ENCODE results near the gene NOC2L. TPM values are rescaled to one million over a fixed set of nuclear protein-coding genes. Genes with fewer than 3 reads are reported as not detected.

NOC2L gene
- total RNA-seq, 1 experiment from 2014 or later = 130 TPM

DNA sequence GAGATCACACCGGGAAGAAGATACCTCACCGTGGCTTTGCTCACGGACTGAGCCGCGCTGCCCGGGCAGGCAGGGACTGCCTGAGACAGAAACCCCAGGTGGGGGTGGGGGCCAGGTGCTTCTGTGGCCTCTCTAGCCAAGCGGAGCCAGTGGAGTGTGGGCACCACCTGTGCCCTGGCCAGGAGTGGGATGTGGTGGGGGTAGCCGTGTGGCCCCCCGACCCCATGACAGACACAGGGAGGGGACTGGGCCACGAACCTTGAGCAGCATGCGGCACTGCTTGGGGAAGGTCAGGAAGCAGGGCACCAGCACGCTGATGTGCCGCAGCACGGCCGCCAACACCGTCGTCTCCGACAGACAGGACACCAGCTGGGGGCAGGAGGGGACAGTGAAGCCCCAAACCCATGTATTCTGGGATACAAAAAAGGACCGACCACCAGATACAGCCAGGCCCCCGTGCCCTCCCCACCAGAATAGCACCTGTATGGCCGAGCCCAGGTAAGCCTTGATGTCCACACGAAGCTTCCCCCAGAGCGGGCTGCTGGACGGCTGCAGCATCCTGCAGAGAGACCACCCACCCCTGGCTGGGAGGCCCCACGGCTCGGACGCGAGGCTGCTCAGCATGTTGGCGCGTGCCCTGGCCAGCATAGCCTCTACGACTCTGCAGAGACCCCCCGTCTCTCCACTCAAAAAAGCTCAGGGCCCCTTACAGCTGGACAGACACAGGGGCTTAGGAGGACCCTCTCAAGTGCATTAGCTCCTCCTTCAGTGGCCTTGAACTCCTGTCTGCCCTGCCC is 5.3 kb downstream of the NOC2L start:
- Histone ChIP-seq H3K9me3 (ENCODE audit: control insufficient read depth, low read depth, low read length) (no peaks in the 10 kb centered on the region), H2BK20ac (ENCODE audit: low read depth, low read length, poor library complexity, severe bottlenecking) (no peak overlapping the region), H4K5ac (ENCODE audit: insufficient read length, low read depth, low read length) (no peak overlapping the region), H4K91ac (ENCODE audit: insufficient read length, low read depth, low read length) (no peak overlapping the region), H3K23me2 (ENCODE audit: insufficient read length, low read depth, low read length, poor library complexity, severe bottlenecking) (no peaks in the 10 kb centered on the region), H4K20me1 (ENCODE audit: control insufficient read depth, insufficient read depth, insufficient read length) (no peaks in the 10 kb centered on the region), H2BK5ac (ENCODE audit: insufficient read length, low read length) (no peak overlapping the region), H3K79me1 (ENCODE audit: insufficient read depth, low read depth, low read length, poor library complexity, severe bottlenecking) (peaks cover 2% of the 10 kb centered on the region), H2BK12ac (ENCODE audit: insufficient read length, low read depth, low read length) (no peak overlapping the region), H2AFZ (ENCODE audit: low read length) (no peak overlapping the region), H2BK120ac (ENCODE audit: low read depth, low read length, poor library complexity, severe bottlenecking) (no peak overlapping the region), H3K9ac (ENCODE audit: extremely low read depth, insufficient read length, low read length) (no peak overlapping the region), H3K27me3 (ENCODE audit: insufficient read depth, low read length) (no peaks in the 10 kb centered on the region), H4K8ac (replicated peaks; ENCODE audit: insufficient read length, low read depth, low read length) (no peak overlapping the region), H3K4me1 (ENCODE audit: insufficient read depth, low read length) (no peaks in the 10 kb centered on the region), H3T11ph (ENCODE audit: low read length) (no peak overlapping the region), H3K79me2 (ENCODE audit: insufficient read depth, low read length) (peaks cover 3% of the 10 kb centered on the region; the same call in 1 of the 2 replicates), H3K23ac (ENCODE audit: insufficient read length, low read depth, low read length) (no peak overlapping the region), H3K14ac (ENCODE audit: insufficient read depth, low read length) (no peak overlapping the region), H3K56ac (ENCODE audit: insufficient read length, low read depth, low read length) (no peak overlapping the region), H2BK15ac (ENCODE audit: low read depth, low read length) (no peak overlapping the region), H3K27ac (ENCODE audit: insufficient read length, low read depth, low read length) (no peak overlapping the region), H3K18ac (ENCODE audit: insufficient read length, low read depth, low read length) (no peak overlapping the region), H2AK5ac (ENCODE audit: insufficient read length, low read length) (no peak overlapping the region), H3K4me2 (ENCODE audit: insufficient read depth, insufficient read length, low read length) (no peak overlapping the region), H3K4ac (ENCODE audit: low read depth, low read length) (no peak overlapping the region)
- peaks cover 38 to 83% (median 70%) of the 10 kb centered on the region in 3 experiments; a peak in 6 of 7 replicates for H3K36me3 Mint-ChIP-seq (ENCODE audit: insufficient read depth in 1 of 3, low read depth in 3 of 3)
- TF ChIP-seq, protein P1, sequence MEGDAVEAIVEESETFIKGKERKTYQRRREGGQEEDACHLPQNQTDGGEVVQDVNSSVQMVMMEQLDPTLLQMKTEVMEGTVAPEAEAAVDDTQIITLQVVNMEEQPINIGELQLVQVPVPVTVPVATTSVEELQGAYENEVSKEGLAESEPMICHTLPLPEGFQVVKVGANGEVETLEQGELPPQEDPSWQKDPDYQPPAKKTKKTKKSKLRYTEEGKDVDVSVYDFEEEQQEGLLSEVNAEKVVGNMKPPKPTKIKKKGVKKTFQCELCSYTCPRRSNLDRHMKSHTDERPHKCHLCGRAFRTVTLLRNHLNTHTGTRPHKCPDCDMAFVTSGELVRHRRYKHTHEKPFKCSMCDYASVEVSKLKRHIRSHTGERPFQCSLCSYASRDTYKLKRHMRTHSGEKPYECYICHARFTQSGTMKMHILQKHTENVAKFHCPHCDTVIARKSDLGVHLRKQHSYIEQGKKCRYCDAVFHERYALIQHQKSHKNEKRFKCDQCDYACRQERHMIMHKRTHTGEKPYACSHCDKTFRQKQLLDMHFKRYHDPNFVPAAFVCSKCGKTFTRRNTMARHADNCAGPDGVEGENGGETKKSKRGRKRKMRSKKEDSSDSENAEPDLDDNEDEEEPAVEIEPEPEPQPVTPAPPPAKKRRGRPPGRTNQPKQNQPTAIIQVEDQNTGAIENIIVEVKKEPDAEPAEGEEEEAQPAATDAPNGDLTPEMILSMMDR (conservative IDR thresholded peaks at IDR 0.05) = no peak
- H3K27me3 Mint-ChIP-seq (ENCODE audit: low read depth) = no peaks in the 10 kb centered on the region
- no peak for DNase-seq
- no peak overlapping the region for H3K27ac Mint-ChIP-seq
- peaks cover 7 to 16% of the 10 kb centered on the region in 2 experiments for H3K4me1 Mint-ChIP-seq
- no peak overlapping the region; a peak in 1 of 5 replicates for H3K4me3 Mint-ChIP-seq
- WGBS (ENCODE audit: extremely low coverage, insufficient read length, low lambda C conversion rate) = no CpG with 5 or more reads among the region's 32 CpGs
- H3K9me3 Mint-ChIP-seq = no peaks in the 10 kb centered on the region; a peak in 2 of 5 replicates

Data from H9 (cell line).